GM21423 (cell line): ENCODE measurements around the gene CNBP.
"Not testable (repeated sequence)": the region's sequence is repeated elsewhere in the genome, so short reads cannot be mapped to it uniquely, and the experiment has no call there.

Experiments
- ATAC-seq: cut with Tn5 transposase; IDR thresholded peaks from one replicate; pipeline ENCODE4 v1.9.1; 2021; ENCODE audit warnings: mild to moderate bottlenecking, moderate library complexity; ENCODE audit not compliant: unreplicated experiment

The CNBP gene

GRCh38 chr3:129185783-129186182 lies 2.1 kb upstream of the CNBP start:
- ATAC-seq: no peak

GRCh38 chr3:129184784-129185542 lies 1.3 kb upstream of the CNBP start:
- ATAC-seq: not testable (repeated sequence)

- peak; percentile 2 for ATAC-seq
Measured at GRCh38 chr3:129184396-129184657, 631 bp upstream of the CNBP start.

GRCh38 chr3:129182390-129183185 lies 1.1 kb downstream of the CNBP start:
- ATAC-seq: no peak

- ATAC-seq: no peak
Measured at GRCh38 chr3:129181819-129182218, 1.9 kb downstream of the CNBP start.

GRCh38 chr3:129180461-129180860 lies 3.2 kb downstream of the CNBP start:
- ATAC-seq: no peak

- ATAC-seq: no peak
Measured at GRCh38 chr3:129176051-129176450, 7.6 kb downstream of the CNBP start.

GRCh38 chr3:129173725-129174124 lies 10.0 kb downstream of the CNBP start:
- no peak for ATAC-seq

GRCh38 chr3:129173206-129173605 lies 10.5 kb downstream of the CNBP start:
- ATAC-seq: no peak

GRCh38 chr3:129166579-129167332 lies 16.9 kb downstream of the CNBP start:
- no peak for ATAC-seq

GRCh38 chr3:129165594-129165993 lies 18.1 kb downstream of the CNBP start:
- not testable (repeated sequence) for ATAC-seq

GRCh38 chr3:129164500-129164899 lies 19.2 kb downstream of the CNBP start:
- ATAC-seq: no peak

GRCh38 chr3:129162729-129163579 lies 20.7 kb downstream of the CNBP start:
- no peak for ATAC-seq

GRCh38 chr3:129161860-129162271 lies 21.8 kb downstream of the CNBP start:
- peak; percentile 5 for ATAC-seq

GRCh38 chr3:129160891-129161859 lies 22.5 kb downstream of the CNBP start, which contains the start of gene ISY1:
Gene ISY1 (minus strand): TSS chr3:129161063. CDS start chr3:129160975, 88 bp downstream.
- peak; percentile 81 for ATAC-seq

- ATAC-seq: no peak
Measured at GRCh38 chr3:129144786-129145185, 38.9 kb downstream of the CNBP start.

GRCh38 chr3:129141011-129141410 lies 42.7 kb downstream of the CNBP start:
- not testable (repeated sequence) for ATAC-seq

- no peak for ATAC-seq
Measured at GRCh38 chr3:129139911-129140310, 43.8 kb downstream of the CNBP start.

- ATAC-seq: not testable (repeated sequence)
Measured at GRCh38 chr3:129136275-129136674, 47.4 kb downstream of the CNBP start.
